GM23338 (cell line): ENCODE results near the gene PTPRN2. TPM values are rescaled to one million over a fixed set of nuclear protein-coding genes. Genes with fewer than 3 reads are reported as not detected.

ENCODE experiments used
- ATAC-seq: fragments of 200-7000 bp; cut with Tn5 transposase; 3 replicates; pipeline ENCODE4 v1.9.1; 2020
- DNase-seq: peaks from one replicate; pipeline ENCODE4 v3.0.0-alpha.2; 2015; ENCODE audit warnings: low spot score
- H2AFZ ChIP-seq: fragments of 200-600 bp; sonication (generic); 2 replicates; pipeline ENCODE4 v1.8.0; 2016; ENCODE audit warnings: antibody characterized with exemption, mild to moderate bottlenecking, moderate library complexity
- H3F3A ChIP-seq: fragments of 200-600 bp; sonication (generic); replicated peaks from 2 replicates; pipeline ENCODE4 v1.8.0; 2017; ENCODE audit warnings: antibody characterized with exemption, mixed run types, low read depth
- H3K27ac ChIP-seq: fragments of 200-600 bp; sonication (generic); 2 replicates; pipeline ENCODE4 v1.6.1; 2016; ENCODE audit warnings: low read depth
- H3K27me3 ChIP-seq: fragments of 200-600 bp; sonication (generic); 2 replicates; pipeline ENCODE4 v1.8.0; 2016; ENCODE audit warnings: mild to moderate bottlenecking, mixed run types, moderate library complexity; ENCODE audit not compliant: insufficient read depth
- H3K36me3 ChIP-seq: fragments of 200-600 bp; sonication (generic); 2 replicates; pipeline ENCODE4 v1.8.0; 2016; ENCODE audit warnings: mild to moderate bottlenecking; ENCODE audit not compliant: insufficient read depth
- H3K4me1 ChIP-seq: fragments of 200-600 bp; sonication (generic); 2 replicates; pipeline ENCODE4 v1.8.0; 2016; ENCODE audit warnings: mild to moderate bottlenecking, moderate library complexity; ENCODE audit not compliant: insufficient read depth
- H3K4me2 ChIP-seq: fragments of 200-600 bp; sonication (generic); 2 replicates; pipeline ENCODE4 v1.7.1; 2017; ENCODE audit warnings: mixed run types
- H3K4me3 ChIP-seq: fragments of 200-600 bp; sonication (generic); 2 replicates; pipeline ENCODE4 v1.6.1; 2016; ENCODE audit warnings: mixed run types
- H3K79me2 ChIP-seq: fragments of 200-600 bp; sonication (generic); replicated peaks from 2 replicates; pipeline ENCODE4 v1.8.0; 2017; ENCODE audit warnings: mild to moderate bottlenecking; ENCODE audit not compliant: insufficient read depth
- H3K9me2 ChIP-seq: fragments of 200-600 bp; sonication (generic); 2 replicates; pipeline ENCODE4 v1.8.0; 2017; ENCODE audit not compliant: insufficient read depth
- H4K20me1 ChIP-seq: fragments of 200-600 bp; sonication (generic); replicated peaks from 2 replicates; pipeline ENCODE4 v1.8.0; 2017; ENCODE audit warnings: mild to moderate bottlenecking; ENCODE audit not compliant: insufficient read depth
- H3K27ac Mint-ChIP-seq: 2 replicates; pipeline ENCODE4 v1.8.0; 2020; ENCODE audit warnings: inconsistent platforms, mild to moderate bottlenecking, moderate library complexity, mixed read lengths
- H3K27me3 Mint-ChIP-seq: 3 replicates; pipeline ENCODE4 v1.8.0; 2022; ENCODE audit warnings: low read depth, mild to moderate bottlenecking, moderate library complexity, mixed read lengths, inconsistent platforms; ENCODE audit not compliant: insufficient read depth, poor library complexity
- H3K36me3 Mint-ChIP-seq: 3 replicates; pipeline ENCODE4 v1.8.0; 2021; ENCODE audit warnings: low read depth, mild to moderate bottlenecking, inconsistent platforms, moderate library complexity, mixed read lengths
- H3K4me1 Mint-ChIP-seq: 3 replicates; pipeline ENCODE4 v1.8.0; 2020; ENCODE audit warnings: mild to moderate bottlenecking, inconsistent platforms, mixed read lengths
- H3K4me3 Mint-ChIP-seq: 3 replicates; pipeline ENCODE4 v1.8.0; 2021; ENCODE audit warnings: moderate library complexity, mild to moderate bottlenecking, inconsistent platforms, mixed read lengths
- H3K9me3 Mint-ChIP-seq: 3 replicates; pipeline ENCODE4 v1.8.0; 2020; ENCODE audit warnings: moderate library complexity, mild to moderate bottlenecking, inconsistent platforms, mixed read lengths
- CREB1 ChIP-seq: fragments of 250-450 bp; sonication (Bioruptor Pico); IDR thresholded peaks from 2 replicates; pipeline ENCODE4 v1.5.0; 2020; ENCODE audit warnings: low read depth, mild to moderate bottlenecking, moderate library complexity
- CTCF ChIP-seq, 2 experiments: fragments of 200-600 bp in 1 of 2; sonication (generic) in 1 of 2; conservative IDR thresholded peaks; 2 replicates each; pipeline versions ENCODE4 v1.5.1 to v1.6.1; 2016 to 2017; ENCODE audit warnings: antibody characterized with exemption in 2 of 2, low read depth in 2 of 2, mild to moderate bottlenecking in 2 of 2, moderate library complexity in 1 of 2
- ETS1 ChIP-seq: IDR thresholded peaks from 2 replicates; pipeline ENCODE4 v1.6.1; 2016; ENCODE audit warnings: antibody characterized with exemption
- EZH2 ChIP-seq: fragments of 200-600 bp; sonication (generic); IDR thresholded peaks from one replicate; pipeline ENCODE4 v1.8.0; 2017; ENCODE audit warnings: antibody characterized with exemption, mild to moderate bottlenecking, low read depth; ENCODE audit not compliant: unreplicated experiment
- EZH2phosphoT487 ChIP-seq: fragments of 200-600 bp; sonication (generic); IDR thresholded peaks from one replicate; pipeline ENCODE4 v1.8.1; 2018; ENCODE audit warnings: antibody characterized with exemption; ENCODE audit not compliant: unreplicated experiment
- JUNB ChIP-seq: IDR thresholded peaks from one replicate; pipeline ENCODE4 v1.6.1; 2016; ENCODE audit warnings: antibody characterized with exemption; ENCODE audit not compliant: unreplicated experiment
- NANOG ChIP-seq: IDR thresholded peaks from 2 replicates; pipeline ENCODE4 v1.6.1; 2016; ENCODE audit warnings: antibody characterized with exemption, borderline replicate concordance
- POLR2AphosphoS5 ChIP-seq: IDR thresholded peaks from 2 replicates; pipeline ENCODE4 v1.6.1; 2016; ENCODE audit warnings: antibody characterized with exemption, low read depth
- REST ChIP-seq: IDR thresholded peaks from one replicate; pipeline ENCODE4 v1.6.1; 2018; ENCODE audit warnings: antibody characterized with exemption; ENCODE audit not compliant: unreplicated experiment
- STAT1 ChIP-seq: IDR thresholded peaks from one replicate; pipeline ENCODE4 v1.6.1; 2016; ENCODE audit warnings: antibody characterized with exemption; ENCODE audit not compliant: unreplicated experiment
- ZNF114 ChIP-seq: fragments of 250-450 bp; sonication (Bioruptor Pico); IDR thresholded peaks from 2 replicates; pipeline ENCODE4 v1.5.0; 2020; ENCODE audit warnings: mild to moderate bottlenecking, moderate library complexity
- ZNF331 ChIP-seq: fragments of 250-450 bp; sonication (Bioruptor Pico); IDR thresholded peaks from 2 replicates; pipeline ENCODE4 v1.5.0; 2020; ENCODE audit warnings: low read depth, mild to moderate bottlenecking, moderate library complexity
- ZNF462 ChIP-seq: fragments of 250-450 bp; sonication (Bioruptor Pico); IDR thresholded peaks from 2 replicates; pipeline ENCODE4 v1.5.0; 2020; ENCODE audit warnings: mild to moderate bottlenecking, moderate library complexity
- polyA plus RNA-seq: library from polyadenylated mRNA; unstranded; fragments of >200 nt; fragmentation: Nextera tagmentation; extraction: Ambion mirVana; gene quantifications from 2 replicates; pipeline ENCODE4 v1.2.1, GENCODE V29; 2016
- total RNA-seq: library from RNA; depleted of rRNA; stranded (reverse); fragments of >200 nt; shearing (Covaris generic); gene quantifications from 2 replicates; pipeline ENCODE4 v1.2.3, GENCODE V29; 2014

The PTPRN2 gene
- total and polyA plus RNA-seq, 2 experiments from 2014 or later, result 0.87 to 4.0 TPM

- no peaks in the 10 kb centered on the region for H3K4me1 ChIP-seq
- ATAC-seq (no peak), DNase-seq (no peak)
- H3K36me3 Mint-ChIP-seq, result peaks cover 38% of the 10 kb centered on the region
- no peaks in the 10 kb centered on the region; the same call in 2 of the 3 replicates for H3K4me1 Mint-ChIP-seq
- no peak overlapping the region for H3K27ac Mint-ChIP-seq
- no peak overlapping the region for H3K4me3 Mint-ChIP-seq
- no peaks in the 10 kb centered on the region for H3K9me2 ChIP-seq
- no peaks in the 10 kb centered on the region for H3K79me2 ChIP-seq
- H3K9me3 Mint-ChIP-seq, result peaks cover 94% of the 10 kb centered on the region
- no peak for TF ChIP-seq STAT1
- no peak for TF ChIP-seq EZH2
- TF ChIP-seq NANOG, result no peak
- no peak for TF ChIP-seq ETS1
- TF ChIP-seq ZNF462 (CRISPR knock-in tag), result no peak
- no peak for TF ChIP-seq ZNF114 (CRISPR knock-in tag)
- TF ChIP-seq REST, result no peak
- TF ChIP-seq POLR2AphosphoS5, result no peak
- TF ChIP-seq ZNF331 (CRISPR knock-in tag), result no peak
- no peak for TF ChIP-seq EZH2phosphoT487
- TF ChIP-seq JUNB, result no peak
- no peak for TF ChIP-seq CTCF (conservative IDR thresholded peaks at IDR 0.05; ENCODE audit: low read depth in 2 of 2)
- no peak for TF ChIP-seq CREB1 (CRISPR knock-in tag)
- no peak overlapping the region for H3K27ac ChIP-seq
- H4K20me1 ChIP-seq, result no peaks in the 10 kb centered on the region
- no peaks in the 10 kb centered on the region for H3K27me3 ChIP-seq
- no peak overlapping the region for H3K4me2 ChIP-seq
- H3K27me3 Mint-ChIP-seq, result peaks cover 10% of the 10 kb centered on the region
- H3K4me3 ChIP-seq, result no peak overlapping the region
- H3F3A ChIP-seq, result no peaks in the 10 kb centered on the region
- H2AFZ ChIP-seq, result no peak overlapping the region
- no peaks in the 10 kb centered on the region for H3K36me3 ChIP-seq
These were observed 980.4 kb downstream of the PTPRN2 start for GRCh38 chr7:157607218-157607617.
